Colonic mucosa (tissue), 4 donors: ENCODE results near the gene SELE. TPM values are rescaled to one million over a fixed set of nuclear protein-coding genes. Genes with fewer than 3 reads are reported as not detected.

Experiments used
- DNase-seq: peaks from one replicate; pipeline ENCODE4 v3.0.0-alpha.2; 2020
- H3K27ac ChIP-seq: fragments of 200-600 bp; one replicate; pipeline ENCODE4 v1.8.0; 2021
- H3K27me3 ChIP-seq: fragments of 200-600 bp; one replicate; pipeline ENCODE4 v1.8.0; 2021
- H3K36me3 ChIP-seq: fragments of 200-600 bp; one replicate; pipeline ENCODE4 v1.8.0; 2021
- H3K4me1 ChIP-seq: fragments of 200-600 bp; one replicate; pipeline ENCODE4 v1.8.0; 2021; ENCODE audit warnings: mild to moderate bottlenecking
- H3K4me3 ChIP-seq: fragments of 200-600 bp; one replicate; pipeline ENCODE4 v1.8.0; 2021
- H3K9ac ChIP-seq, 2 donors: one replicate each; pipeline ENCODE4 v1.7.0; 2013; ENCODE audit warnings: control low read depth in 2 of 2, low read depth in 2 of 2, low read length in 2 of 2
- H3K9me3 ChIP-seq: fragments of 200-600 bp; one replicate; pipeline ENCODE4 v1.8.0; 2021
- CTCF ChIP-seq: fragments of 200-600 bp; IDR thresholded peaks from one replicate; pipeline ENCODE4 v1.8.0; 2022; ENCODE audit warnings: antibody characterized with exemption, mild to moderate bottlenecking
- intact Hi-C: fragments of 100-400 bp; cut with DNase I; formaldehyde crosslinking; loops from one replicate; pipeline ENCODE4 v1.14.1; 2022
- total RNA-seq, 2 donors: library from RNA; stranded (reverse); fragmentation: NEBNext Ultra II Directional in 1 of 2; extraction: Animal tissue kit (Norgen Biotek cat#: 25700) in 1 of 2; gene quantifications; one replicate each; pipeline ENCODE4 v1.2.1, GENCODE V29; 2021
- donor health status: healthy.
- donor health status: DM: no; HTN: no; CAD: no.
- donor health status: DM: no; HTN: no; CAD: no.

Gene SELE
- total RNA-seq = 1 to 10 TPM in 1 of 2 donors, under 1 TPM in 1; 0.20 to 4.0 TPM

- Histone ChIP-seq H3K36me3 (no peaks in the 10 kb centered on the region), H3K27me3 (no peaks in the 10 kb centered on the region), H3K27ac (no peak within 1 kb of the TSS), H3K9ac (no peak within 1 kb of the TSS), H3K4me3 (no peak within 1 kb of the TSS), H3K4me1 (no peaks in the 10 kb centered on the region), H3K9me3 (no peaks in the 10 kb centered on the region)
- intact Hi-C loops = no loop called here
- DNase-seq = no peak
- no peak for TF ChIP-seq CTCF
Observed at GRCh38 chr1:169733924-169734323, at the start of gene SELE. TSS of gene SELE (minus strand) at chr1:169734079. CDS start at chr1:169733612, 467 bp downstream.

GRCh38 chr1:169782596-169782995 lies 48.7 kb upstream of the SELE start:
- Histone ChIP-seq H3K9ac (no peak overlapping the region), H3K27me3 (no peaks in the 10 kb centered on the region), H3K27ac (no peak overlapping the region), H3K36me3 (no peaks in the 10 kb centered on the region), H3K9me3 (no peaks in the 10 kb centered on the region), H3K4me1 (no peaks in the 10 kb centered on the region), H3K4me3 (no peak overlapping the region)
- intact Hi-C loops = no loop called here
- TF ChIP-seq CTCF = no peak
- DNase-seq = no peak

- Histone ChIP-seq H3K27ac (no peak overlapping the region), H3K9ac (no peak overlapping the region), H3K4me3 (no peak overlapping the region), H3K4me1 (no peaks in the 10 kb centered on the region), H3K9me3 (no peaks in the 10 kb centered on the region), H3K36me3 (no peaks in the 10 kb centered on the region), H3K27me3 (no peaks in the 10 kb centered on the region)
- no peak for TF ChIP-seq CTCF
- intact Hi-C loops = no loop called here
- DNase-seq = no peak
Observed at GRCh38 chr1:169779970-169780369, 46.1 kb upstream of the SELE start.

- intact Hi-C loops = no loop called here
- no peaks in the 10 kb centered on the region for H3K36me3 ChIP-seq
- DNase-seq = no peak
- H3K9me3 ChIP-seq = no peaks in the 10 kb centered on the region
- no peaks in the 10 kb centered on the region for H3K4me1 ChIP-seq
- no peak for TF ChIP-seq CTCF
- no peak overlapping the region for H3K27ac ChIP-seq
- no peak overlapping the region for H3K4me3 ChIP-seq
- no peak overlapping the region for H3K9ac ChIP-seq
- no peaks in the 10 kb centered on the region for H3K27me3 ChIP-seq
Observed at GRCh38 chr1:169779150-169779549, 45.3 kb upstream of the SELE start.

GRCh38 chr1:169776440-169776839 lies 42.6 kb upstream of the SELE start:
- no peak overlapping the region for H3K27ac ChIP-seq
- no peaks in the 10 kb centered on the region for H3K36me3 ChIP-seq
- intact Hi-C loops = no loop called here
- no peaks in the 10 kb centered on the region for H3K27me3 ChIP-seq
- H3K9me3 ChIP-seq = no peaks in the 10 kb centered on the region
- no peak for TF ChIP-seq CTCF
- no peak overlapping the region for H3K9ac ChIP-seq
- H3K4me1 ChIP-seq = no peaks in the 10 kb centered on the region
- DNase-seq = no peak
- no peak overlapping the region for H3K4me3 ChIP-seq

GRCh38 chr1:169768161-169768560 lies 34.3 kb upstream of the SELE start:
- no peaks in the 10 kb centered on the region for H3K9me3 ChIP-seq
- no peak overlapping the region for H3K9ac ChIP-seq
- H3K36me3 ChIP-seq = no peaks in the 10 kb centered on the region
- DNase-seq = no peak
- H3K27ac ChIP-seq = no peak overlapping the region
- H3K27me3 ChIP-seq = no peaks in the 10 kb centered on the region
- H3K4me1 ChIP-seq = peaks cover 4% of the 10 kb centered on the region
- H3K4me3 ChIP-seq = no peak overlapping the region
- intact Hi-C loops = no loop called here
- no peak for TF ChIP-seq CTCF
